Fibroblast of mammary gland (primary cell): Measurements from ENCODE around the gene RREB1.

Source experiments
- DNase-seq: peaks from one replicate; pipeline ENCODE4 v3.0.0-alpha.2; 2010; ENCODE audit warnings: low read depth
- H3K4me3 ChIP-seq: 2 replicates; pipeline ENCODE4 v1.5.1; 2011; ENCODE audit warnings: low read depth, mild to moderate bottlenecking, low read length, moderate library complexity; ENCODE audit not compliant: control insufficient read depth
- CTCF ChIP-seq: conservative IDR thresholded peaks from 2 replicates; pipeline ENCODE4 v1.5.1; 2011; ENCODE audit warnings: low read depth, low read length, inconsistent platforms; ENCODE audit not compliant: control insufficient read depth, insufficient read depth

Gene RREB1

GRCh38 chr6:7298113-7298512 is 190.4 kb downstream of the RREB1 start:
- no peak overlapping the region for H3K4me3 ChIP-seq
- no peak for TF ChIP-seq CTCF
- DNase-seq = no peak

GRCh38 chr6:7300926-7301325 is 193.2 kb downstream of the RREB1 start:
- no peak for TF ChIP-seq CTCF
- H3K4me3 ChIP-seq = no peak overlapping the region
- no peak for DNase-seq
